GM18505 (cell line): ENCODE results near the gene CCT6B.

Source experiments
- ATAC-seq: cut with Tn5 transposase; IDR thresholded peaks from one replicate; pipeline ENCODE4 v1.9.1; 2021; ENCODE audit not compliant: unreplicated experiment
- POLR2A ChIP-seq: IDR thresholded peaks from 4 replicates; pipeline ENCODE4 v1.6.1; 2011; ENCODE audit warnings: borderline replicate concordance; ENCODE audit not compliant: insufficient read depth, insufficient read length; ENCODE audit errors: extremely low read depth

CCT6B gene

GRCh38 chr17:34991606-34992005 lies 30.3 kb upstream of the CCT6B start:
- no peak for TF ChIP-seq POLR2A
- ATAC-seq = no peak

GRCh38 chr17:34990921-34991365 lies 29.7 kb upstream of the CCT6B start:
- no peak for ATAC-seq
- TF ChIP-seq POLR2A = no peak

GRCh38 chr17:34989473-34989872 lies 28.2 kb upstream of the CCT6B start:
- TF ChIP-seq POLR2A = no peak

DNA sequence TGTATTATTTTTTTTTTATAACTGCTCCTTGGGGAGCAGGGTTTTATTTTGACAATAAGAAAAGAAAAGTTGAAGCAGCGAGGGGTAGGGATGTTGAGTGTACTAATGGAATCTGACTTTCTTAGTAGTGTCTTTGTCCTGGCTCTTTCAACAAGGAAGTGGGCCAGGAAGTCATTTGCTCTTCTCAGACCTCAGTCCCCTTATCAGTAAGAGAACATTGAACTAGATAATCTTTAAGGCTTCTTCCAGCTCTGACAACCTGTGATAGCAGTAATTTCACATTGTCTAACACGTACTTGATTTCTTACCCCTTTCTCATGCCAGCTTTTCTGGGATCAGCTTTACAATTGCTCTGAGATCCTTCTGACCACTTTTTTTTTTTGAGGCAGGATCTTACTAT lies 27.4 kb upstream of the CCT6B start:
- no peak for ATAC-seq
- TF ChIP-seq POLR2A = no peak

More at GRCh38 chr17:34989473-34989872, 28.2 kb upstream of the CCT6B start:
- no peak for ATAC-seq

GRCh38 chr17:34987232-34987631 lies 26.0 kb upstream of the CCT6B start:
- TF ChIP-seq POLR2A = no peak
- ATAC-seq = no peak

- no peak for TF ChIP-seq POLR2A
- no peak for ATAC-seq
Observed at GRCh38 chr17:34981538-34982241, 20.4 kb upstream of the CCT6B start.

DNA sequence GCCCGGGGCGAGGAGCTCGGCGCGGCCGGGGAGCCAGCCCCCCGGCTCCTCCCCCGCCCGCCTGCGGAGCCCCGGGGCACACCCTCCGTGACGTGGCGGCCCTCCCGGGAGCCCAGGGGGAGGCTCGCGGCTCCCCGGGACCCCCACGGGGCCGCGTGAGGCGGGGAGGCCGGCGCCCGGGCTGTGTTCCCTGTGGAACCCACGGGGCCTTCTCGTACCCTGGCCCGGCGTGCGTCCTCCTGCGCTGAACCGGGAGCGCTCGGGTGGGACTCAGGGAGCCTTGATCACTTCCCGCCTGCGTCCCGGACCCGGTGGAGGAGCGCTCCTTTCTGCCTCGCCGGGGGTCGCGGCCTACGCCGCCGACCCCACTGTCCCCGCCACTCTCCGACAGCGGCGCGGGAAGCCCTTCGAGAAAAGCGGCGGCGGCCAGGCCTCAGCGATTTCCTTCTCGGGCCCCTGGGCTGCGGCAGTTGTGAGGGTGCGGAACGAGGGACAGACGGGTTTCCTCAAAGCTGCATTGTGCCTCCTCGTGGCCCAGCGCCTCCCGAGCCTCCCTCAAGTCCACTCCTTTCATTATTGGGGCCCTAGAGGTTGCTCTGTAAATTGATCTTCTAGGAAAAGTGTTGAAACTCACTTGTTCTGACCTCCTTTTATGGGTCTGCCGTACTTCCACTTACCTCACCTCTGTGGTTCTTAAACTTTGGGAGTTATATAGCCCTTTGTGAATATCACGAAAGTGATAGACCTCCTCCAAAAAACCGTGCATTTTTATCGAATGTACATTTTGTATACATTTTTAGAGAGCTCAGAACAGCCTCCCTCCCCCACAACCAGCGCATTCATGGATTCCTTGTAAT lies 19.6 kb upstream of the CCT6B start:
- TF ChIP-seq POLR2A = no peak
- peak; percentile 81 for ATAC-seq

- ATAC-seq = peak; percentile 86
- peak; percentile 84 for TF ChIP-seq POLR2A
Observed at GRCh38 chr17:34980353-34980680, 19.1 kb upstream of the CCT6B start, which contains the start of gene LIG3. TSS of gene LIG3 (plus strand) at chr17:34980512. CDS start at chr17:34983006, 2,494 bp downstream.

DNA sequence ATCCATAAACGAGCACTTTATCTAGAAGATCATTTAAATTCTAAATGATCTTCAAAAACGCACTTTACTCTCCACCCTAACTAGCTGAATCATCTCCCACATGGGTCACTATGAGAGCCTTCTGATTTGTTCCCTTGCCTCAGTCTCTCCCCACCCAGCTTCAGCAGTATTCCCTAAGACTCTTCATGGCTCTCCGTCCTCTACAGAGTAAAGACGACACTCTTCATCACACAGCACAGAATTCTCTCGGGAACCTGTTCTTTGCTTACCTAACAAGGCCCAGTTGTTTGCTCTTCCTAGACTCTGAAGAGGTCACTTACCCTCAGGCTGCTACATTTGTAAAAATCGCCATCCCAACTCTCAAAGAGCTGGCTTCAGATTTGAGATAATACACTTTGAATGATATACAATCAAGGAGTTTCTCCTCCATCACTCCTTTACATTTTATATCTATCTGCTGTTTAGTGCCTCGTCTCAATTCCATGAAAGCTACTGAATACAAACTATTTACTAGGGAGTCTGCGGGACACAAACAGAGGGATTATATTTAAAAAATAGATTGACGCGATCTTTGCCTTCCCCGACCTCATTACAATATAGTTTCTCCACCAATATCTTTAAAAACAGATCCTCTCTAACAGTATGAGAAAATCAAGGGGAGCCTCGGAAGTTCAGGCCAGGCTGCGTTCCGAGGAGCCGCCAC lies 18.5 kb upstream of the CCT6B start:
- TF ChIP-seq POLR2A = no peak
- ATAC-seq = no peak

DNA sequence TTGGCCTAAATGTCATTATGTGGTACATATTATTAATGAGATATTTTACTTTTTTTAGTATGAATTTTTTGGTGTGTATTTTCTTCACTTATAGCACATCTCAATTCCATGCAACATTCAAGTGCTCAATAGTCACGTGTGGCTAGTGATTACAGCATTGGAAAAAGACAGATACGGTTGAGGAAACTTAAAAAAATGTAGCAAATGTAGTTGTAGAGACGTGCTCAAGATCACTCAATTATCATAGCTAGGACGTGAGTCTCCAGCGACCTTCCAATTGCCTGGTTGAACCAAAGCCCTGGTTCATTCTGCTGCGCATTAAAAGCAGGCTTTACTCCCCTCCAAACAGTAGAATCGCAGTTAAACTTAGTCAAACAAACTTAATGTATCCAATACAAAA lies 17.9 kb upstream of the CCT6B start:
- ATAC-seq = no peak
- TF ChIP-seq POLR2A = no peak

DNA sequence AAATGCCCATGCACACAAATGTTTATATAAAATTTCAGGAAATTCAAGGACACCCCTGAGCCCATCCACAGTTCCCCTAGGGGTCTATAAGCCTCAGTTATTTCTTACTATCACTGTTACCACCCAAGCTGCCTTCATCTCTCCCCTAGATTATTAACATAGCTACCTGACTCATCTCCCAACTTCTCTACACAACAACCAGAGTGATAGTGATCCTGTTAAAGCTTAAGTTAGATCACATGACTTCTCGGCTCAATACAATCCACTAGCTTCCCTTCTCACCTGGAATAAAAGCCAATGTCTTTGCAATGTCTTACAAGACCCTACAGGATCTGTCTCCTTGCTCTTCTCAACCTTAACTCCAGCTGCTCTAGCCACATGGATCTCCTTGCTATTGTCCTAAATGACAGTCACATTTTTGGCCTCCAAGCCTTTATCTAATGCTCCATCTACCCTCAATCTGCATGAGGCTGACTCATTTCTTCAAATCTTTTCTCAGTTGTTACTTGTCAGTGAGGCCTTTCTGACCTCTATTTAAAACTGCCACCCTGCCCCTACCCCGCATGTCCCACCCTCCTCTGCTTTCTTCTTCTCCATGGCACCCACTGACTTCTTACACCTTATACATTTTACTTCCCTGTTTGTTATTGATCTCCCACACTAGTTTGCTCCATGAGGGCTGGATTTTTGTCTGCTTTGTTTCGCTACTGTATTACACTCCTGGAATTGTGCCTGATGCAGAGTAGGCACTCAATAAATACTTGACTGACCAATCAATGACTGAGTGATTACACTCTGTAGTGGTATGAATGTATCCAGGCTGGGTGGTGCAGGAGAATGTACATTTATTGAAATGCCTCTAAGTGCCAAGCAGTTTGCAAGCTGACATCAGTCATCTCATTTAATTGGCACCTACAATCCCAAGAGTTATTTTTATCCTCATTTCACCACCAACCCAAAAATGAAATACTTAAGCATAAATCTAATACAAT lies 13.8 kb upstream of the CCT6B start:
- ATAC-seq = no peak
- TF ChIP-seq POLR2A = no peak

DNA sequence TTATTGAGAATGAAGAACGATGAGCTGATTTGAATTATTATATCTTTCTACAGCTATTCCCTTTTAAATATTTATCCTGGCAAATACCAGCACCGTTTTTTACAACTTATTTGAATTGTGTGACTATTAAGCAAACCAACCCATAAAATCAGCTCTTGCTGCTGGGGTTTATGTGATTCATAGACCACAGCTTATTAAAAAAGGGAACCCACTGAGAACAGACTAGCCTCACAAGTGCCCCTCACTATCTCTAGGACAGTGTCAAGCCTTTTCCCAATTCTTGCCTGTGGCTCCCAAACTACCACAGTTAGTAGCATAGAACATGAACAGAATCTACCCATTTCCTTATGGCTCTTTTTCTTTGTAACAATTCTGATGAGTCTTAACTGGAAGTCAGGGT lies 12.9 kb upstream of the CCT6B start:
- TF ChIP-seq POLR2A = no peak
- ATAC-seq = no peak
